A673 (cell line): ENCODE data around the gene NEDD4L. TPM values are rescaled to one million over a fixed set of nuclear protein-coding genes. Genes with fewer than 3 reads are reported as not detected.

Source experiments
- BruUV-seq: library from RNA; stranded (reverse); fragments of 400-500 nt; replicated peaks from 2 replicates; lab custom pipeline; 2021; lab: Mats Ljungman, UMichigan
- CTCF ChIA-PET: fragments of 300-600 bp; sonication (Branson Sonifier 250); formaldehyde crosslinking; loops from one replicate; lab custom pipeline; 2022; ENCODE audit warnings: antibody characterized with exemption; lab: Charles Lee
- POLR2A ChIA-PET: fragments of 300-600 bp; sonication (Branson Sonifier 250); formaldehyde crosslinking; loops from one replicate; lab custom pipeline; 2022; ENCODE audit warnings: antibody characterized with exemption; ENCODE audit not compliant: low non-redundant PET; lab: Charles Lee
- DNase-seq: peaks from one replicate; pipeline ENCODE4 v3.0.0-alpha.2; 2015; ENCODE audit warnings: low spot score
- H3K27ac ChIP-seq: fragments of 200-600 bp; sonication (generic); 2 replicates; pipeline ENCODE4 v1.5.1; 2016; ENCODE audit warnings: mixed run types, low read depth, mild to moderate bottlenecking, mixed read lengths, antibody characterized with exemption, low read length; ENCODE audit not compliant: poor library complexity, severe bottlenecking
- H3K27me3 ChIP-seq: fragments of 200-600 bp; sonication (generic); replicated peaks from 2 replicates; pipeline ENCODE4 v1.6.1; 2017; ENCODE audit warnings: mixed run types, low read depth, mild to moderate bottlenecking, mixed read lengths, antibody characterized with exemption, low read length; ENCODE audit not compliant: insufficient read depth, poor library complexity
- H3K36me3 ChIP-seq: fragments of 200-600 bp; sonication (generic); 2 replicates; pipeline ENCODE4 v1.6.1; 2016; ENCODE audit warnings: mixed run types, mild to moderate bottlenecking, mixed read lengths, antibody characterized with exemption, low read length; ENCODE audit not compliant: insufficient read depth, poor library complexity, severe bottlenecking
- H3K4me1 ChIP-seq: fragments of 200-600 bp; sonication (generic); 2 replicates; pipeline ENCODE4 v1.6.1; 2017; ENCODE audit warnings: mixed run types, mild to moderate bottlenecking, mixed read lengths, antibody characterized with exemption, low read length; ENCODE audit not compliant: insufficient read depth, poor library complexity, severe bottlenecking
- H3K4me3 ChIP-seq: fragments of 200-600 bp; sonication (generic); 2 replicates; pipeline ENCODE4 v1.5.1; 2016; ENCODE audit warnings: low read depth, mixed run types, mild to moderate bottlenecking, mixed read lengths, low read length; ENCODE audit not compliant: poor library complexity, severe bottlenecking
- H3K9me3 ChIP-seq: fragments of 200-600 bp; sonication (generic); 2 replicates; pipeline ENCODE4 v1.6.1; 2016; ENCODE audit warnings: mixed run types, low read depth, mild to moderate bottlenecking, mixed read lengths, antibody characterized with exemption, low read length; ENCODE audit not compliant: poor library complexity, severe bottlenecking
- CTCF ChIP-seq: fragments of 300-800, 200-600 bp; sonication (generic); conservative IDR thresholded peaks from 2 replicates; pipeline ENCODE4 v1.5.1; 2017; ENCODE audit warnings: low read depth, mild to moderate bottlenecking, antibody characterized with exemption, low read length, moderate library complexity, mixed read lengths
- EZH2 ChIP-seq: fragments of 200-600 bp; sonication (generic); IDR thresholded peaks from 2 replicates; pipeline ENCODE4 v1.6.1; 2017; ENCODE audit warnings: borderline replicate concordance, low read depth, mild to moderate bottlenecking, mixed read lengths, antibody characterized with exemption, low read length; ENCODE audit not compliant: poor library complexity, severe bottlenecking
- intact Hi-C: fragments of 100-400 bp; cut with micrococcal nuclease; formaldehyde crosslinking; loops from one replicate; pipeline ENCODE4 v1.10.0; 2022; ENCODE audit not compliant: unreplicated experiment
- total RNA-seq: library from RNA; stranded (reverse); gene quantifications from 2 replicates; pipeline ENCODE4 v1.2.3, GENCODE V29; 2021

NEDD4L gene
- total RNA-seq, 1 experiment from 2014 or later = 15.3 TPM

DNA sequence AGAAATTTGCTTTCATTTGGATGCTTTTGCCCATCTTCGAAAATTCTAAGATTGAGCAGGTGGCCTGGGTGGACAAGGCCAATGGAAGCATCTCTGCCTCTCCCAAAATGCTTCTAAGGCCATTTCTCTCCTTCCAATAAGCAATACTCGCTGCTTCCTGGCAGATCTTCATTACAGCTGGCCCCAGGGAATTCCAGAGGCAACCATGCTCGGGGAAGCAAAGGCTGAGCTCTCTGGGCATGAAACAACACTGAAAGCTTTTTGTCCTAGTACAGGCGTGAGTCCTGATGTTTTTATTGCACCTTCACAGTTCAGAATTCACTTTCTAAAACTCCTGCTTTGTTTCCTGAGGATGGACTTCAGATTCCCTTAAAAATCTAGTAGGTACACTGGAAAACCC lies 11.8 kb upstream of the NEDD4L start:
- no peak for DNase-seq
- BruUV-seq = no TSS peak
- intact Hi-C loops = no loop called here
- no peaks in the 10 kb centered on the region for H3K4me1 ChIP-seq
- no peak overlapping the region for H3K4me3 ChIP-seq
- peaks cover 10% of the 10 kb centered on the region for H3K27me3 ChIP-seq
- ChIA-PET POLR2A (no interaction called here), CTCF (no interaction called here)
- no peaks in the 10 kb centered on the region for H3K36me3 ChIP-seq
- no peak overlapping the region for H3K27ac ChIP-seq
- TF ChIP-seq CTCF = no peak
- TF ChIP-seq EZH2 = no peak
- H3K9me3 ChIP-seq = no peaks in the 10 kb centered on the region

DNA sequence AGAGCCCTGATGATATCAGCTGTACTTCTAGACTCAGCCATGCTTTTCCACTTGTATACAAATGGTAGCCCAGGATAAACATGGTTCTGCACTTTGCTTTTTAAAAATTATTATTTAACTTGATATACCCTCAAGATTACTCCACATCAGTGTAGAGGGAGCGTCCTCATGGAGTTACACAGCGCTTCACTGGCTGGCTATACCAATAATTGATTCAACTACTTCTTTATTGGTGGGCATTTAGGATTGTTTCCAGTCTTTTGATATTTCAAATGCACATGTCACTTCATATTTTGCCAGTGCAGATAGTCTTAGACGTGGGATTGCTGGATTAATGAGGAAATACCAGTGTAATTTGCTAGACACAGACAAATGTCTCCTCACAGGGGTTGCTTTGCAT lies 10.8 kb upstream of the NEDD4L start:
- DNase-seq = no peak
- CTCF ChIA-PET = no interaction called here
- no peak overlapping the region for H3K4me3 ChIP-seq
- no peak overlapping the region for H3K27ac ChIP-seq
- H3K4me1 ChIP-seq = no peaks in the 10 kb centered on the region
- intact Hi-C loops = no loop called here
- no peak for TF ChIP-seq CTCF
- BruUV-seq = no TSS peak
- H3K9me3 ChIP-seq = no peaks in the 10 kb centered on the region
- POLR2A ChIA-PET = no interaction called here
- peaks cover 10% of the 10 kb centered on the region for H3K27me3 ChIP-seq
- no peaks in the 10 kb centered on the region for H3K36me3 ChIP-seq

DNA sequence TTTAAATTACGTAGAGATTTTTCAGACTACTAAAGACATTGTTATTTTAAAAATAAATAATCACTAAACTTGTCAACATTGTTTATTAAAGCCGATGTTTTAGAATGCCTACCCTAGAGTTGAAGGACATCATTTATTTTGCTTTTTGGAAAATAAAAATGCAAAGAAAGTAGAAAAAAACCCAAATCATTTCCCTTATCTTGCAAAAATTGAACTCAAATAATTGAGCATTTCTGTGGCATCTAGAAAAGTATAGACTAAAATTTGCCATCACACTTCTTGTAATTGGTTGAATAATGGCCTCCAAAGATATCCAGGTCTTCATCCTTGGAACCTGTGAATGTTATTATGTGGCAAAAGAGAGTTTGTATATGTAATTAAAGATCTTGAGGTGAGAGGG lies 9.7 kb upstream of the NEDD4L start:
- CTCF ChIA-PET = no interaction called here
- no peak overlapping the region for H3K27ac ChIP-seq
- TF ChIP-seq CTCF = no peak
- TF ChIP-seq EZH2 = no peak
- DNase-seq = no peak
- H3K9me3 ChIP-seq = no peaks in the 10 kb centered on the region
- no TSS peak for BruUV-seq
- no peak overlapping the region for H3K4me3 ChIP-seq
- intact Hi-C loops = no loop called here
- H3K4me1 ChIP-seq = no peaks in the 10 kb centered on the region
- peaks cover 5% of the 10 kb centered on the region for H3K27me3 ChIP-seq
- POLR2A ChIA-PET = no interaction called here
- H3K36me3 ChIP-seq = no peaks in the 10 kb centered on the region
